ENCODE measurements around the gene ANKRD13B.
A peak's percentile ranks its signal among the peaks of the same experiment; 100 is the strongest.

The ANKRD13B gene

DNA sequence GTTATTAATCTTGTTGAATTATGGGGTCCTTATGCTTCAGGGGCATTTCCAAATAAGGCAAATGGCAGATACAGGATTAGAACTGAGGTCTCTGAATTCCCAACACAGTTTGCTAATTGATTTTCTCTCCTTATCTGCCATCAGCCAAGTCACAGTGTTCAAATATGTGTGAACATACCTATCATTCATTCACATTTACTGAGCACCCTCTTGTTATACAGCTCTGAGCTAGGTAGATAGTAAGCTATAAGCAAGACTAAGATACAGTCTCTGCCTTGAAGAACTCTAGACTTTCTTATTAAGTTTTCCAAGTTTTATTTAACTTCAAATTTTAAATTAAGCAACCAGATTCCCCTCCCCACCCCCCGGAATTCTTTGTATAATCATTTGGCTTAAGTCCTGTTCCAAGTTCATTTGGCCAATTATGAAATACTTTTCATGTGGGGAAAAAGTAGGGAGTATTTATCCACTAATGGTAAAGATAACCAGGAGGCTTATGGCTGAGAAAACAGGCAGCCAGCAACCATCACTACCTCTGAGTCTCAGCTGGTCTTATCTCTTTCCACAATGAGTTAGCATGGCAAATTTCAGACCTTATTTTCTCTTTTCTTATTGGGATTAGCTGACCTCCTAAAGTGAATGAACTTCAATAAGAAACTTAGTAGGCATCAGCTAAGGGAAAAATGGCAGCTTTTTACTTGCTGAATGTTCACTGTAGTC, 61.2 kb downstream of the ANKRD13B start:
- DNase-seq, result no peak

DNA sequence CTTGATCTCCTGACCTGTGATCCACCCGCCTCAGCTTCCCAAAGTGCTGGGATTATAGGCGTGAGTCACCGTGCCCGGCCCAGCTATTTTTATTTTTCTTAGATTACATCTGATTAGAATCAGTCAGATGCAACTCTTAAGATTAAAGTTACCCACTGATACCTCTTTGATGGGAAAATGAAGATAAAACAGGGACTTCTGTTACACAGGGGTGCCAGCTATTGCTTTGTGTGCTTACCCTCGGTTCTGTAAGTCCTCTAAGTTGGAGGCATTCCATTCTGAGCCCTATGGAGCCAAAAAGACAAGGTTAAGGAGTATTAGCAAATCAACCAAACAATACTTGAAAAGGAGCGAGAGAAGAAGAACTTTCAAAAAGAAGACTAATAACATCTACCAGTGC, 62.4 kb downstream of the ANKRD13B start:
- DNase-seq, result no peak

DNA sequence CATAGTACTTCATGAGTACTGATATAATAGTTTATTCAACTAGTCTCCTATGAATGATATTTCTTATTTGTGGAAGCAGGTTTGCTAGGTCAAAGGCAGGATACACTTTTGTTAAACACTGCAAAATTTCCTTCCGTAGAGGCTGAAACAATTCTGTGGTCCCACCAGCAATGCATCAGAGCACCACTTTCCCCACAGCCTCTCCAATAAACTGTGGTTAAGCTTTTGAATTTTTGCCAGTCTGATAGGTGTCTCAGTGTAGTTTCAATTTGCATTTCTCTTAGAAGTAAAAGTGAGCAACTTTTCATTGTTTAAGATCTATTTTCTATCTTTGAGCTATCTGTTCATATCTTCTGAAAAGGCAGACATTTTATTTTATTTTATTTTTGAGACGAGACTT, 66.2 kb downstream of the ANKRD13B start:
- DNase-seq, result no peak

DNA sequence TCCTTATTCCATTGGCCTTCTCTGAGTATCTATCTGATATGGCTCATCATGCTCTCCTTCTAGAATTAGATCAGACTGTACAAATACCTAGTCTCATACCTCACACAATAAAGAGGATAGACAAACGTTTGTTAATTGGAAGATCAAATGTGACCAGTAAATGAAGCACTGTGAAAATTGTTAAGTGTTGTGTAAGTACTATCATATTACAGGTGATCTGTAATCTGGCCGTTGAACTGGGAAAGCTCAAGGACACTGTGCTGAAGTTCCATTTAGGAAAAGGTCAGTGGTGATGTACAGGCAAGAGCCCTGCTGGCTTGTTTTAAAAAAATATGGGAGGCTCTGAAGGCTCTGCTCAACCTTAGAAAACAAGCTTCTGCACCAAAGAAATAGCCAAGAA, 68.3 kb downstream of the ANKRD13B start:
- peak; percentile 80 for DNase-seq

DNA sequence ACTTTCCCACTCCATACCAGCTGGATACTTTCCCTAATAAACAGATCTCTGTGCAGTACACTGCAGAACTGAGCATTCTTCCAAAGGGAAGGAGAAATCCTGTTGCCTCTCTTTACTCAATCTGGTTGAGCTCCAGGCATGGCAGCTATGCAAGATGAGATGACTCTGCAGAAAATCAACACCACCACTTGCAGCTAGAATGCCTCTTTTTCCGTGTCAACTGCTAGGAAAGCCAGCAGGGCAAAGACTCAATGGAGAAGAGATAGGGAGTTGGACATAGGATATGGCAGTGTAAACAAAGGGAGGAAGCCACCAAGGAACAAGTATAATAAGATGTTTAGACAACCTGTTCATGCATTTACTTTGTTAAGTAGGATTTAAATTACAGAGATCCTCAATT, 70.2 kb downstream of the ANKRD13B start:
- peak; percentile 43 for DNase-seq

Measured in NCI-H2029 (cell line).